Erythroblast (primary cell): ENCODE results near the gene SLCO2B1.

Source experiments
- GATA1 ChIP-seq: IDR thresholded peaks from 2 replicates; pipeline ENCODE4 v1.6.1; 2011; ENCODE audit warnings: low read depth, mild to moderate bottlenecking, control low read depth, low read length, moderate library complexity
- POLR2A ChIP-seq: IDR thresholded peaks from 2 replicates; pipeline ENCODE4 v1.6.1; 2011; ENCODE audit warnings: mild to moderate bottlenecking, low read length

DNA sequence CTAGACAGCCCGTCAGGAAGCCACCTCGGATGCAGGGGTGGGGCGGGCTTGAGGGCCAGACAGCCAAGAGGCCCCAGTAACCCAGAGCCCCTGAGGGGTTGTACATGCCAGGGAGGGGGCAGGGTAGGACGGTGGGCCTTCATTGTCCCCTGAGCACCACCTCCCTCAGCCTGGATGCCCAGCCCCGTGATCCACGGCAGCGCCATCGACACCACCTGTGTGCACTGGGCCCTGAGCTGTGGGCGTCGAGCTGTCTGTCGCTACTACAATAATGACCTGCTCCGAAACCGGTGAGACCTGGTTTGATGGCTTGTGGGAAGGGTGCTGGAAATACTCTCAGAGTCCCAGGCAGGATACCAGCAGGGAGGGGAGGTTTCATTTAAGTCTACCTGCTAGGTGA, 52.2 kb downstream of the SLCO2B1 start:
- TF ChIP-seq POLR2A (no peak), GATA1 (no peak)
